ENCODE measurements around the gene ISM1.

DNA sequence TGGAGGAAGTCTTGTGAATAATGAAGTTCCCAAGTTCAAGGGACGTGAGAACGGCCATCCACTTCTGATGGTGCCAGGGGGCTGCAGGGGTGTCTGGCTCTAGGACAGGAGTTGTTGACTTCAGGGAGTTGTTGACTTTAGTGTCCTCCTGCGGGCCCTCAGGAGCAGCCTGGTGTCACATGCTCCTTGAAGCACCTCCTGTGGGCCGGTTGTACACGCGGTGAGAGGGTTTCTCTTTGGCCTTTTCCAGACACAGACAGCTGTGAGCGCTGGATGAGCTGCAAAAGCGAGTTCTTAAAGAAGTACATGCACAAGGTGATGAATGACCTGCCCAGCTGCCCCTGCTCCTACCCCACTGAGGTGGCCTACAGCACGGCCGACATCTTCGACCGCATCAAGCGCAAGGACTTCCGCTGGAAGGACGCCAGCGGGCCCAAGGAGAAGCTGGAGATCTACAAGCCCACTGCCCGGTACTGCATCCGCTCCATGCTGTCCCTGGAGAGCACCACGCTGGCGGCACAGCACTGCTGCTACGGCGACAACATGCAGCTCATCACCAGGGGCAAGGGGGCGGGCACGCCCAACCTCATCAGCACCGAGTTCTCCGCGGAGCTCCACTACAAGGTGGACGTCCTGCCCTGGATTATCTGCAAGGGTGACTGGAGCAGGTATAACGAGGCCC is 77.8 kb downstream of the ISM1 start:
- no peak for TF ChIP-seq YY1 (IDR thresholded peaks at IDR 0.05; ENCODE audit: insufficient read depth, insufficient read length)
- no peak for TF ChIP-seq ZNF274 (IDR thresholded peaks at IDR 0.05; ENCODE audit: low read depth, low read length)
- no peak for TF ChIP-seq SUZ12 (IDR thresholded peaks at IDR 0.05; ENCODE audit: extremely low read depth, insufficient read depth, insufficient read length)
